Measurements from ENCODE around the gene TMEM165. TPM values are rescaled to one million over a fixed set of nuclear protein-coding genes. Genes with fewer than 3 reads are reported as not detected.

TMEM165 gene
- total and polyA plus RNA-seq, 5 donors from 2014 or later = 34.5 to 50.1 (median 44.0) TPM

- Histone ChIP-seq H3K27me3 (ENCODE audit: control insufficient read depth, insufficient read depth, low read length) (no peaks in the 10 kb centered on the region), H3K4me1 (ENCODE audit: control insufficient read depth, insufficient read depth, low read length, poor library complexity, severe bottlenecking) (peaks cover 6% of the 10 kb centered on the region), H3K36me3 (ENCODE audit: control insufficient read depth, insufficient read depth, low read length) (peaks cover 39% of the 10 kb centered on the region), H3K4me3 (ENCODE audit: low read depth, low read length) (no peak overlapping the region), H3K9me3 (ENCODE audit: control insufficient read depth in 2 of 2, low read length in 2 of 2) (no peaks in the 10 kb centered on the region), H3K27ac (ENCODE audit: insufficient read depth, low read length, poor library complexity, severe bottlenecking) (no peak overlapping the region)
- H3K36me3 Mint-ChIP-seq = peaks cover 44% of the 10 kb centered on the region
- ATAC-seq (ENCODE audit: low read depth in 2 of 2) (peak; percentile 34 to 57), DNase-seq (peak in 1 of 3 donors; percentile 32)
- H3K9me3 Mint-ChIP-seq = no peaks in the 10 kb centered on the region
- H3K4me1 Mint-ChIP-seq = peaks cover 10 to 23% (median 16%) of the 10 kb centered on the region in 4 donors
- peak overlapping the region in 2 of 3 donors; percentile 21 to 87 for H3K27ac Mint-ChIP-seq
- peak overlapping the region in 1 of 4 donors; percentile 56 for H3K4me3 Mint-ChIP-seq
- H3K27me3 Mint-ChIP-seq = no peaks in the 10 kb centered on the region
Observed at GRCh38 chr4:55435141-55435841, 39.5 kb downstream of the TMEM165 start.

GRCh38 chr4:55437356-55437796 lies 41.6 kb downstream of the TMEM165 start:
- no peak for ATAC-seq (ENCODE audit: low read depth in 2 of 2)
- Mint-ChIP-seq H3K4me1 (peaks cover 14 to 23% (median 15%) of the 10 kb centered on the region in 4 donors), H3K9me3 (no peaks in the 10 kb centered on the region), H3K27ac (no peak overlapping the region), H3K36me3 (peaks cover 46% of the 10 kb centered on the region), H3K4me3 (no peak overlapping the region), H3K27me3 (no peaks in the 10 kb centered on the region)
- Histone ChIP-seq H3K9me3 (ENCODE audit: control insufficient read depth in 2 of 2, low read length in 2 of 2) (no peaks in the 10 kb centered on the region), H3K36me3 (ENCODE audit: control insufficient read depth, insufficient read depth, low read length) (peaks cover 49% of the 10 kb centered on the region), H3K4me1 (ENCODE audit: control insufficient read depth, insufficient read depth, low read length, poor library complexity, severe bottlenecking) (peaks cover 6% of the 10 kb centered on the region), H3K27me3 (ENCODE audit: control insufficient read depth, insufficient read depth, low read length) (no peaks in the 10 kb centered on the region), H3K4me3 (ENCODE audit: low read depth, low read length) (no peak overlapping the region), H3K27ac (ENCODE audit: insufficient read depth, low read length, poor library complexity, severe bottlenecking) (no peak overlapping the region)
- DNase-seq = no peak

GRCh38 chr4:55437823-55438222 lies 42.1 kb downstream of the TMEM165 start:
- peaks cover 6% of the 10 kb centered on the region for H3K4me1 ChIP-seq (ENCODE audit: control insufficient read depth, insufficient read depth, low read length, poor library complexity, severe bottlenecking)
- H3K36me3 Mint-ChIP-seq = peaks cover 50% of the 10 kb centered on the region
- no peak overlapping the region for H3K27ac ChIP-seq (ENCODE audit: insufficient read depth, low read length, poor library complexity, severe bottlenecking)
- no peaks in the 10 kb centered on the region for H3K9me3 Mint-ChIP-seq
- no peak for ATAC-seq (ENCODE audit: low read depth in 2 of 2)
- no peak for DNase-seq
- no peaks in the 10 kb centered on the region for H3K9me3 ChIP-seq (ENCODE audit: control insufficient read depth in 2 of 2, low read length in 2 of 2)
- no peak overlapping the region for H3K4me3 Mint-ChIP-seq
- H3K27ac Mint-ChIP-seq = peak overlapping the region in 1 of 3 donors; percentile 23
- H3K36me3 ChIP-seq (ENCODE audit: control insufficient read depth, insufficient read depth, low read length) = peaks cover 53% of the 10 kb centered on the region
- H3K27me3 ChIP-seq (ENCODE audit: control insufficient read depth, insufficient read depth, low read length) = no peaks in the 10 kb centered on the region
- H3K4me3 ChIP-seq (ENCODE audit: low read depth, low read length) = no peak overlapping the region
- peaks cover 14 to 23% (median 16%) of the 10 kb centered on the region in 4 donors for H3K4me1 Mint-ChIP-seq
- H3K27me3 Mint-ChIP-seq = no peaks in the 10 kb centered on the region

- peaks cover 6% of the 10 kb centered on the region for H3K4me1 ChIP-seq (ENCODE audit: control insufficient read depth, insufficient read depth, low read length, poor library complexity, severe bottlenecking)
- H3K27me3 Mint-ChIP-seq = no peaks in the 10 kb centered on the region
- no peak overlapping the region for H3K4me3 ChIP-seq (ENCODE audit: low read depth, low read length)
- H3K4me1 Mint-ChIP-seq = peaks cover 14 to 23% (median 15%) of the 10 kb centered on the region in 4 donors
- H3K9me3 Mint-ChIP-seq = no peaks in the 10 kb centered on the region
- ATAC-seq (ENCODE audit: low read depth in 2 of 2) (no peak), DNase-seq (no peak)
- H3K9me3 ChIP-seq (ENCODE audit: control insufficient read depth in 2 of 2, low read length in 2 of 2) = no peaks in the 10 kb centered on the region
- peak overlapping the region in 1 of 3 donors; percentile 1 for H3K27ac Mint-ChIP-seq
- peaks cover 45% of the 10 kb centered on the region for H3K36me3 Mint-ChIP-seq
- peaks cover 52% of the 10 kb centered on the region for H3K36me3 ChIP-seq (ENCODE audit: control insufficient read depth, insufficient read depth, low read length)
- no peak overlapping the region for H3K4me3 Mint-ChIP-seq
- H3K27ac ChIP-seq (ENCODE audit: insufficient read depth, low read length, poor library complexity, severe bottlenecking) = no peak overlapping the region
- no peaks in the 10 kb centered on the region for H3K27me3 ChIP-seq (ENCODE audit: control insufficient read depth, insufficient read depth, low read length)
Observed at GRCh38 chr4:55438314-55438713, 42.6 kb downstream of the TMEM165 start.

GRCh38 chr4:55439023-55439422 lies 43.3 kb downstream of the TMEM165 start:
- peaks cover 44% of the 10 kb centered on the region for H3K36me3 Mint-ChIP-seq
- no peak for ATAC-seq (ENCODE audit: low read depth in 2 of 2)
- peak overlapping the region in 1 of 3 donors; percentile 1 for H3K27ac Mint-ChIP-seq

GRCh38 chr4:55440786-55441185 lies 45.0 kb downstream of the TMEM165 start:
- H3K36me3 Mint-ChIP-seq = peaks cover 34% of the 10 kb centered on the region
- H3K4me1 Mint-ChIP-seq = peaks cover 3 to 10% (median 6%) of the 10 kb centered on the region in 4 donors
- H3K36me3 ChIP-seq (ENCODE audit: control insufficient read depth, insufficient read depth, low read length) = peaks cover 41% of the 10 kb centered on the region
- no peaks in the 10 kb centered on the region for H3K9me3 Mint-ChIP-seq
- H3K27me3 Mint-ChIP-seq = no peaks in the 10 kb centered on the region
- H3K27ac Mint-ChIP-seq = peak overlapping the region in 2 of 3 donors; percentile 31 to 60
- H3K4me3 ChIP-seq (ENCODE audit: low read depth, low read length) = no peak overlapping the region
- ATAC-seq (ENCODE audit: low read depth in 2 of 2) = no peak
- H3K27ac ChIP-seq (ENCODE audit: insufficient read depth, low read length, poor library complexity, severe bottlenecking) = no peak overlapping the region
- H3K27me3 ChIP-seq (ENCODE audit: control insufficient read depth, insufficient read depth, low read length) = no peaks in the 10 kb centered on the region
- no peaks in the 10 kb centered on the region for H3K4me1 ChIP-seq (ENCODE audit: control insufficient read depth, insufficient read depth, low read length, poor library complexity, severe bottlenecking)
- H3K9me3 ChIP-seq (ENCODE audit: control insufficient read depth in 2 of 2, low read length in 2 of 2) = no peaks in the 10 kb centered on the region
- DNase-seq = no peak
- no peak overlapping the region for H3K4me3 Mint-ChIP-seq

More at GRCh38 chr4:55439023-55439422, 43.3 kb downstream of the TMEM165 start:
- no peak for DNase-seq
- Histone ChIP-seq H3K9me3 (ENCODE audit: control insufficient read depth in 2 of 2, low read length in 2 of 2) (no peaks in the 10 kb centered on the region), H3K27ac (ENCODE audit: insufficient read depth, low read length, poor library complexity, severe bottlenecking) (no peak overlapping the region), H3K36me3 (ENCODE audit: control insufficient read depth, insufficient read depth, low read length) (peaks cover 53% of the 10 kb centered on the region), H3K4me1 (ENCODE audit: control insufficient read depth, insufficient read depth, low read length, poor library complexity, severe bottlenecking) (peaks cover 6% of the 10 kb centered on the region), H3K4me3 (ENCODE audit: low read depth, low read length) (no peak overlapping the region), H3K27me3 (ENCODE audit: control insufficient read depth, insufficient read depth, low read length) (no peaks in the 10 kb centered on the region)
- Mint-ChIP-seq H3K4me1 (peaks cover 14 to 23% (median 15%) of the 10 kb centered on the region in 4 donors), H3K27me3 (no peaks in the 10 kb centered on the region), H3K4me3 (no peak overlapping the region), H3K9me3 (no peaks in the 10 kb centered on the region)

- Histone ChIP-seq H3K36me3 (ENCODE audit: control insufficient read depth, insufficient read depth, low read length) (peaks cover 35% of the 10 kb centered on the region), H3K27ac (ENCODE audit: insufficient read depth, low read length, poor library complexity, severe bottlenecking) (no peak overlapping the region), H3K4me1 (ENCODE audit: control insufficient read depth, insufficient read depth, low read length, poor library complexity, severe bottlenecking) (peaks cover 7% of the 10 kb centered on the region), H3K4me3 (ENCODE audit: low read depth, low read length) (no peak overlapping the region), H3K9me3 (ENCODE audit: control insufficient read depth in 2 of 2, low read length in 2 of 2) (no peaks in the 10 kb centered on the region), H3K27me3 (ENCODE audit: control insufficient read depth, insufficient read depth, low read length) (no peaks in the 10 kb centered on the region)
- H3K36me3 Mint-ChIP-seq = peaks cover 34% of the 10 kb centered on the region
- no peak overlapping the region for H3K27ac Mint-ChIP-seq
- DNase-seq (no peak), ATAC-seq (ENCODE audit: low read depth in 2 of 2) (no peak)
- no peak overlapping the region for H3K4me3 Mint-ChIP-seq
- no peaks in the 10 kb centered on the region for H3K9me3 Mint-ChIP-seq
- peaks cover 5 to 16% (median 8%) of the 10 kb centered on the region in 4 donors for H3K4me1 Mint-ChIP-seq
- no peaks in the 10 kb centered on the region for H3K27me3 Mint-ChIP-seq
Observed at GRCh38 chr4:55442541-55442940, 46.8 kb downstream of the TMEM165 start.

GRCh38 chr4:55444827-55445226 lies 49.1 kb downstream of the TMEM165 start:
- H3K27me3 Mint-ChIP-seq = no peaks in the 10 kb centered on the region
- H3K4me1 Mint-ChIP-seq = peaks cover 8 to 26% (median 11%) of the 10 kb centered on the region in 4 donors
- Histone ChIP-seq H3K27me3 (ENCODE audit: control insufficient read depth, insufficient read depth, low read length) (no peaks in the 10 kb centered on the region), H3K4me3 (ENCODE audit: low read depth, low read length) (no peak overlapping the region), H3K27ac (ENCODE audit: insufficient read depth, low read length, poor library complexity, severe bottlenecking) (no peak overlapping the region), H3K4me1 (ENCODE audit: control insufficient read depth, insufficient read depth, low read length, poor library complexity, severe bottlenecking) (peaks cover 11% of the 10 kb centered on the region), H3K36me3 (ENCODE audit: control insufficient read depth, insufficient read depth, low read length) (peaks cover 36% of the 10 kb centered on the region), H3K9me3 (ENCODE audit: control insufficient read depth in 2 of 2, low read length in 2 of 2) (no peaks in the 10 kb centered on the region)
- H3K4me3 Mint-ChIP-seq = no peak overlapping the region
- H3K9me3 Mint-ChIP-seq = no peaks in the 10 kb centered on the region
- H3K36me3 Mint-ChIP-seq = peaks cover 32% of the 10 kb centered on the region
- DNase-seq (peak in 1 of 3 donors; percentile 26), ATAC-seq (ENCODE audit: low read depth in 2 of 2) (no peak)
- peak overlapping the region in 1 of 3 donors; percentile 35 for H3K27ac Mint-ChIP-seq
